GM19099 (cell line): ENCODE data around the gene KLF2.

Source experiments
- POLR2A ChIP-seq: IDR thresholded peaks from 3 replicates; pipeline ENCODE4 v1.6.1; 2011; ENCODE audit warnings: low read depth; ENCODE audit not compliant: insufficient read length; ENCODE audit errors: extremely low read depth

KLF2 gene

GRCh38 chr19:16303755-16304154 lies 20.9 kb upstream of the KLF2 start:
- no peak for TF ChIP-seq POLR2A

- TF ChIP-seq POLR2A: no peak
These were observed 17.8 kb upstream of the KLF2 start for GRCh38 chr19:16306728-16307402.

- no peak for TF ChIP-seq POLR2A
These were observed 16.5 kb upstream of the KLF2 start for GRCh38 chr19:16308081-16308480.

GRCh38 chr19:16309643-16310042 lies 15.0 kb upstream of the KLF2 start:
- TF ChIP-seq POLR2A: no peak

GRCh38 chr19:16315825-16316505 lies 8.7 kb upstream of the KLF2 start:
- no peak for TF ChIP-seq POLR2A

GRCh38 chr19:16316506-16316882 lies 8.1 kb upstream of the KLF2 start:
- no peak for TF ChIP-seq POLR2A

- TF ChIP-seq POLR2A: no peak
These were observed 5.1 kb upstream of the KLF2 start for GRCh38 chr19:16319481-16319880.

GRCh38 chr19:16320987-16321386 lies 3.6 kb upstream of the KLF2 start:
- no peak for TF ChIP-seq POLR2A

- no peak for TF ChIP-seq POLR2A
These were observed 518 bp downstream of the KLF2 start for GRCh38 chr19:16325161-16325527.

- no peak for TF ChIP-seq POLR2A
These were observed 1.2 kb downstream of the KLF2 start for GRCh38 chr19:16325641-16326400.

GRCh38 chr19:16326401-16327168 lies 2.0 kb downstream of the KLF2 start:
- peak; percentile 28 for TF ChIP-seq POLR2A

GRCh38 chr19:16327169-16327475 lies 2.5 kb downstream of the KLF2 start:
- TF ChIP-seq POLR2A: no peak

- TF ChIP-seq POLR2A: no peak
These were observed 2.9 kb downstream of the KLF2 start for GRCh38 chr19:16327501-16327900.

- TF ChIP-seq POLR2A: no peak
These were observed 3.5 kb downstream of the KLF2 start for GRCh38 chr19:16327911-16328823.
